ENCODE results near the gene TTLL12.

DNA sequence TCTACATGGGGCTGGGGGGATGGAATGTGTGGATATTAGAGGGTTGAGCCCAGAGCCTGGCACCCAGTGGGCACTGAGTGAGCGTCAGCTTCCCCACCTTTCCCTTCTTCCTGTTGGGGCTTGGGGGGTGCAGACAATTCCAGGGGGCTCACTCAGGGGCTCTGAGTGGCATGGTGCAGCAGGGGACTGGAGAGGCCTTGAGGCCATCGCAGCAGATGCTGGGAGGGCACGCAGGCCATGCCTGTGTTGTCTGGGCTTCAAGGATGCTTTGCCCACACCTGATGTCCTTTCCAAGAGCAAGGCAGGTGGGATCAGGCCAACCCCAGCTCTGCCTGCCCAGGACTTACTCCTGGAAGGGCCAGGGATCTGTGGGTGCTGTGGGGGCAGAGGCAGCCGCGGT, 11.2 kb upstream of the TTLL12 start:
- TF ChIP-seq, protein P1, sequence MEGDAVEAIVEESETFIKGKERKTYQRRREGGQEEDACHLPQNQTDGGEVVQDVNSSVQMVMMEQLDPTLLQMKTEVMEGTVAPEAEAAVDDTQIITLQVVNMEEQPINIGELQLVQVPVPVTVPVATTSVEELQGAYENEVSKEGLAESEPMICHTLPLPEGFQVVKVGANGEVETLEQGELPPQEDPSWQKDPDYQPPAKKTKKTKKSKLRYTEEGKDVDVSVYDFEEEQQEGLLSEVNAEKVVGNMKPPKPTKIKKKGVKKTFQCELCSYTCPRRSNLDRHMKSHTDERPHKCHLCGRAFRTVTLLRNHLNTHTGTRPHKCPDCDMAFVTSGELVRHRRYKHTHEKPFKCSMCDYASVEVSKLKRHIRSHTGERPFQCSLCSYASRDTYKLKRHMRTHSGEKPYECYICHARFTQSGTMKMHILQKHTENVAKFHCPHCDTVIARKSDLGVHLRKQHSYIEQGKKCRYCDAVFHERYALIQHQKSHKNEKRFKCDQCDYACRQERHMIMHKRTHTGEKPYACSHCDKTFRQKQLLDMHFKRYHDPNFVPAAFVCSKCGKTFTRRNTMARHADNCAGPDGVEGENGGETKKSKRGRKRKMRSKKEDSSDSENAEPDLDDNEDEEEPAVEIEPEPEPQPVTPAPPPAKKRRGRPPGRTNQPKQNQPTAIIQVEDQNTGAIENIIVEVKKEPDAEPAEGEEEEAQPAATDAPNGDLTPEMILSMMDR (IDR thresholded peaks at IDR 0.05; ENCODE audit: low read length): no peak
- TF ChIP-seq EZH2 (optimal IDR thresholded peaks at IDR 0.05; ENCODE audit: low read depth, low read length) (no peak), EZH2phosphoT487 (IDR thresholded peaks at IDR 0.05; ENCODE audit: low read length) (no peak)
